CD4-positive, alpha-beta memory T cell (primary cell): ENCODE data around the gene DCAF12L2. TPM values are rescaled to one million over a fixed set of nuclear protein-coding genes. Genes with fewer than 3 reads are reported as not detected.
"Not testable (repeated sequence)": the region's sequence is repeated elsewhere in the genome, so short reads cannot be mapped to it uniquely, and the experiment has no call there.

Experiments used
- CTCF ChIA-PET: fragments of 350-600 bp; sonication (Branson Sonifier 250); formaldehyde crosslinking; loops from one replicate; lab custom pipeline; 2021; ENCODE audit warnings: inconsistent platforms; ENCODE audit not compliant: partially characterized antibody; lab: Charles Lee
- POLR2A ChIA-PET: fragments of 350-600 bp; sonication (Branson Sonifier 250); formaldehyde crosslinking; loops from one replicate; lab custom pipeline; 2021; ENCODE audit not compliant: partially characterized antibody; lab: Charles Lee
- DNase-seq, 5 donors: peaks; one replicate each; pipeline versions ENCODE4 v3.0.0 to v3.0.0-alpha.2; 2020 to 2022; ENCODE audit warnings: mixed read lengths in 1 of 5
- H3K27ac ChIP-seq: one replicate; pipeline ENCODE4 v1.7.0; 2013; ENCODE audit warnings: low read depth, low read length
- H3K27me3 ChIP-seq: 2 replicates; pipeline ENCODE4 v1.7.0; 2013; ENCODE audit warnings: mild to moderate bottlenecking, low read length, moderate library complexity; ENCODE audit not compliant: insufficient read depth
- H3K36me3 ChIP-seq: 2 replicates; pipeline ENCODE4 v1.7.0; 2013; ENCODE audit warnings: mild to moderate bottlenecking, low read length, moderate library complexity; ENCODE audit not compliant: insufficient read depth
- H3K4me1 ChIP-seq: 2 replicates; pipeline ENCODE4 v1.7.0; 2013; ENCODE audit warnings: mild to moderate bottlenecking, low read length, moderate library complexity; ENCODE audit not compliant: insufficient read depth
- H3K4me3 ChIP-seq, 2 donors: one replicate each; pipeline ENCODE4 v1.7.0; 2013; ENCODE audit warnings: low read length in 2 of 2, mild to moderate bottlenecking in 1 of 2
- H3K9me3 ChIP-seq, 2 donors: one replicate each; pipeline ENCODE4 v1.7.0; 2013; ENCODE audit warnings: low read length in 2 of 2, control low read depth in 1 of 2; ENCODE audit not compliant: control insufficient read depth in 1 of 2
- H3K27ac Mint-ChIP-seq, 7 donors: one replicate each; pipeline ENCODE4 v1.8.0; 2020 to 2021; ENCODE audit warnings: mixed read lengths in 7 of 7, mild to moderate bottlenecking in 6 of 7, inconsistent platforms in 3 of 7, moderate library complexity in 3 of 7
- H3K27me3 Mint-ChIP-seq, 2 donors: one replicate each; pipeline ENCODE4 v1.8.0; 2020 to 2021; ENCODE audit warnings: mixed read lengths in 2 of 2
- H3K36me3 Mint-ChIP-seq, 2 donors: one replicate each; pipeline ENCODE4 v1.8.0; 2020 to 2021; ENCODE audit warnings: mixed read lengths in 2 of 2, inconsistent platforms in 1 of 2, mild to moderate bottlenecking in 1 of 2
- H3K4me1 Mint-ChIP-seq, 4 donors: one replicate each; pipeline ENCODE4 v1.8.0; 2020 to 2021; ENCODE audit warnings: mixed read lengths in 4 of 4, mild to moderate bottlenecking in 1 of 4
- H3K4me3 Mint-ChIP-seq, 8 donors: one replicate each; pipeline ENCODE4 v1.8.0; 2020 to 2021; ENCODE audit warnings: mixed read lengths in 8 of 8, mild to moderate bottlenecking in 7 of 8, moderate library complexity in 6 of 8, inconsistent platforms in 3 of 8
- H3K9me3 Mint-ChIP-seq, 8 donors: one replicate each; pipeline ENCODE4 v1.8.0; 2020 to 2021; ENCODE audit warnings: mixed read lengths in 8 of 8, mild to moderate bottlenecking in 5 of 8, inconsistent platforms in 3 of 8, moderate library complexity in 1 of 8
- intact Hi-C: fragments of 100-400 bp; cut with micrococcal nuclease; formaldehyde crosslinking; loops from one replicate; pipeline ENCODE4 v1.15.1; 2023
- polyA plus RNA-seq, 2 donors: library from polyadenylated mRNA; unstranded; fragments of 300-500 nt; fragmentation: Illumina TruSeq; gene quantifications; one replicate each; pipeline ENCODE4 v1.2.3, GENCODE V29; 2021
- total RNA-seq, 2 experiments: library from RNA; stranded (reverse); gene quantifications; one replicate each; pipeline ENCODE4 v1.2.3, GENCODE V29; 2021

DCAF12L2 gene
- total RNA-seq (not detected), polyA plus RNA-seq (not detected)

- Mint-ChIP-seq H3K4me3 (peak within 1 kb of the TSS in 5 of 8 donors; percentile 26 to 63 (median 54)), H3K27me3 (peaks cover 0 to 1% of the 10 kb centered on the region in 2 donors), H3K36me3 (no peaks in the 10 kb centered on the region), H3K27ac (no peak within 1 kb of the TSS), H3K4me1 (peaks cover 0 to 2% (median 0%) of the 10 kb centered on the region in 4 donors), H3K9me3 (peaks cover 0 to 3% (median 0%) of the 10 kb centered on the region in 8 donors)
- no peaks in the 10 kb centered on the region for H3K4me1 ChIP-seq
- CTCF ChIA-PET = no interaction called here
- POLR2A ChIA-PET = no interaction called here
- DNase-seq = no peak
- no peaks in the 10 kb centered on the region for H3K27me3 ChIP-seq
- no peaks in the 10 kb centered on the region for H3K9me3 ChIP-seq
- no peaks in the 10 kb centered on the region for H3K36me3 ChIP-seq
- H3K4me3 ChIP-seq = no peak within 1 kb of the TSS
- no peak within 1 kb of the TSS for H3K27ac ChIP-seq
- intact Hi-C loops = no loop called here
Measured at GRCh38 chrX:126165721-126166461, at the start of gene DCAF12L2. DCAF12L2 (minus strand) TSS chrX:126166289; CDS start chrX:126165924, 365 bp downstream.

- CTCF ChIA-PET, H3K27me3 ChIP-seq, H3K27me3 Mint-ChIP-seq, H3K36me3 Mint-ChIP-seq, H3K36me3 ChIP-seq, H3K9me3 Mint-ChIP-seq, H3K4me1 ChIP-seq, H3K27ac ChIP-seq, H3K4me3 ChIP-seq, H3K4me1 Mint-ChIP-seq, H3K4me3 Mint-ChIP-seq, H3K27ac Mint-ChIP-seq, POLR2A ChIA-PET, intact Hi-C loops, DNase-seq, H3K9me3 ChIP-seq: not testable (repeated sequence)
Measured at GRCh38 chrX:126190888-126191287, 24.8 kb upstream of the DCAF12L2 start.

- Histone ChIP-seq H3K27me3 (no peaks in the 10 kb centered on the region), H3K9me3 (no peaks in the 10 kb centered on the region), H3K27ac (no peak overlapping the region), H3K4me1 (no peaks in the 10 kb centered on the region), H3K4me3 (no peak overlapping the region), H3K36me3 (no peaks in the 10 kb centered on the region)
- no peaks in the 10 kb centered on the region for H3K4me1 Mint-ChIP-seq
- no peaks in the 10 kb centered on the region for H3K27me3 Mint-ChIP-seq
- intact Hi-C loops = no loop called here
- H3K9me3 Mint-ChIP-seq = no peaks in the 10 kb centered on the region
- no peak overlapping the region for H3K4me3 Mint-ChIP-seq
- no peak for DNase-seq
- ChIA-PET POLR2A (no interaction called here), CTCF (no interaction called here)
- H3K27ac Mint-ChIP-seq = no peak overlapping the region
- H3K36me3 Mint-ChIP-seq = no peaks in the 10 kb centered on the region
Measured at GRCh38 chrX:126177133-126177840, 11.2 kb upstream of the DCAF12L2 start.

GRCh38 chrX:126170720-126171119, 4.6 kb upstream of the DCAF12L2 start:
- Mint-ChIP-seq H3K4me3 (no peak overlapping the region), H3K27me3 (no peaks in the 10 kb centered on the region), H3K4me1 (no peaks in the 10 kb centered on the region), H3K27ac (no peak overlapping the region), H3K9me3 (peaks cover 0 to 3% (median 0%) of the 10 kb centered on the region in 8 donors), H3K36me3 (no peaks in the 10 kb centered on the region)
- Histone ChIP-seq H3K9me3 (no peaks in the 10 kb centered on the region), H3K4me3 (no peak overlapping the region), H3K4me1 (no peaks in the 10 kb centered on the region), H3K36me3 (no peaks in the 10 kb centered on the region), H3K27me3 (no peaks in the 10 kb centered on the region), H3K27ac (no peak overlapping the region)
- ChIA-PET CTCF (no interaction called here), POLR2A (no interaction called here)
- intact Hi-C loops = no loop called here
- no peak for DNase-seq

GRCh38 chrX:126167560-126167959, 1.5 kb upstream of the DCAF12L2 start:
- Mint-ChIP-seq H3K4me3 (peak overlapping the region in 2 of 8 donors; percentile 33 to 52), H3K36me3 (no peaks in the 10 kb centered on the region), H3K4me1 (peaks cover 0 to 2% (median 0%) of the 10 kb centered on the region in 4 donors), H3K27me3 (peaks cover 0 to 1% of the 10 kb centered on the region in 2 donors), H3K9me3 (peaks cover 0 to 3% (median 0%) of the 10 kb centered on the region in 8 donors), H3K27ac (no peak overlapping the region)
- no peaks in the 10 kb centered on the region for H3K9me3 ChIP-seq
- intact Hi-C loops = no loop called here
- ChIA-PET CTCF (no interaction called here), POLR2A (no interaction called here)
- no peaks in the 10 kb centered on the region for H3K36me3 ChIP-seq
- H3K4me3 ChIP-seq = no peak overlapping the region
- H3K27ac ChIP-seq = no peak overlapping the region
- no peak for DNase-seq
- no peaks in the 10 kb centered on the region for H3K4me1 ChIP-seq
- no peaks in the 10 kb centered on the region for H3K27me3 ChIP-seq

- intact Hi-C loops = no loop called here
- POLR2A ChIA-PET = no interaction called here
- H3K27ac Mint-ChIP-seq = no peak overlapping the region
- H3K36me3 Mint-ChIP-seq = no peaks in the 10 kb centered on the region
- CTCF ChIA-PET = no interaction called here
- Histone ChIP-seq H3K36me3 (no peaks in the 10 kb centered on the region), H3K27me3 (no peaks in the 10 kb centered on the region), H3K4me1 (no peaks in the 10 kb centered on the region), H3K27ac (no peak overlapping the region), H3K4me3 (no peak overlapping the region), H3K9me3 (no peaks in the 10 kb centered on the region)
- H3K27me3 Mint-ChIP-seq = peaks cover 0 to 1% of the 10 kb centered on the region in 2 donors
- H3K9me3 Mint-ChIP-seq = peaks cover 0 to 3% (median 0%) of the 10 kb centered on the region in 8 donors
- no peak for DNase-seq
- H3K4me1 Mint-ChIP-seq = peaks cover 0 to 2% (median 0%) of the 10 kb centered on the region in 4 donors
- H3K4me3 Mint-ChIP-seq = no peak overlapping the region
Measured at GRCh38 chrX:126165401-126165720, 728 bp downstream of the DCAF12L2 start.

GRCh38 chrX:126164689-126165400, 1.2 kb downstream of the DCAF12L2 start:
- Histone ChIP-seq H3K27me3 (no peaks in the 10 kb centered on the region), H3K4me3 (no peak overlapping the region), H3K27ac (no peak overlapping the region), H3K4me1 (no peaks in the 10 kb centered on the region), H3K36me3 (no peaks in the 10 kb centered on the region), H3K9me3 (no peaks in the 10 kb centered on the region)
- ChIA-PET POLR2A (no interaction called here), CTCF (no interaction called here)
- H3K4me1 Mint-ChIP-seq = peaks cover 0 to 2% (median 0%) of the 10 kb centered on the region in 4 donors
- no peak overlapping the region for H3K27ac Mint-ChIP-seq
- H3K36me3 Mint-ChIP-seq = no peaks in the 10 kb centered on the region
- peak overlapping the region in 1 of 8 donors; percentile 39 for H3K4me3 Mint-ChIP-seq
- no peak for DNase-seq
- H3K27me3 Mint-ChIP-seq = peaks cover 0 to 1% of the 10 kb centered on the region in 2 donors
- intact Hi-C loops = no loop called here
- peaks cover 0 to 3% (median 0%) of the 10 kb centered on the region in 8 donors for H3K9me3 Mint-ChIP-seq
